HG03045 (cell line): ENCODE results near the gene FBXW12.
A peak's percentile ranks its signal among the peaks of the same experiment; 100 is the strongest.

Experiments
- ATAC-seq: cut with Tn5 transposase; IDR thresholded peaks from one replicate; pipeline ENCODE4 v1.9.1; 2021; ENCODE audit warnings: mild to moderate bottlenecking, moderate library complexity; ENCODE audit not compliant: unreplicated experiment

The FBXW12 gene

GRCh38 chr3:48434591-48435222 is 62.7 kb downstream of the FBXW12 start:
- no peak for ATAC-seq

- ATAC-seq, result no peak
Measured at GRCh38 chr3:48435223-48435595, 63.2 kb downstream of the FBXW12 start.

GRCh38 chr3:48435774-48436476 is 63.9 kb downstream of the FBXW12 start:
- no peak for ATAC-seq

GRCh38 chr3:48436477-48436787 is 64.4 kb downstream of the FBXW12 start:
- no peak for ATAC-seq

- ATAC-seq, result no peak
Measured at GRCh38 chr3:48436855-48437254, 64.8 kb downstream of the FBXW12 start.

- no peak for ATAC-seq
Measured at GRCh38 chr3:48437812-48438211, 65.8 kb downstream of the FBXW12 start.

- ATAC-seq, result peak; percentile 96
Measured at GRCh38 chr3:48439820-48440589, 68.0 kb downstream of the FBXW12 start, which contains the start of the genes CCDC51 and TMA7. CCDC51 (minus strand) TSS chr3:48440119; CDS start chr3:48435128, 4,991 bp downstream. TMA7 (plus strand) TSS chr3:48440257; CDS start chr3:48440297, 40 bp downstream.

GRCh38 chr3:48440590-48440958 is 68.6 kb downstream of the FBXW12 start:
- peak; percentile 6 for ATAC-seq

- no peak for ATAC-seq
Measured at GRCh38 chr3:48441940-48442339, 69.9 kb downstream of the FBXW12 start.
